OCI-M2 (cell line): ENCODE measurements around the gene PDZD7.

ENCODE experiments used
- DNase-seq: peaks from one replicate; lab custom pipeline; 2025; ENCODE audit not compliant: unreplicated experiment; lab: John Stamatoyannopoulos, UW

Gene PDZD7

DNA sequence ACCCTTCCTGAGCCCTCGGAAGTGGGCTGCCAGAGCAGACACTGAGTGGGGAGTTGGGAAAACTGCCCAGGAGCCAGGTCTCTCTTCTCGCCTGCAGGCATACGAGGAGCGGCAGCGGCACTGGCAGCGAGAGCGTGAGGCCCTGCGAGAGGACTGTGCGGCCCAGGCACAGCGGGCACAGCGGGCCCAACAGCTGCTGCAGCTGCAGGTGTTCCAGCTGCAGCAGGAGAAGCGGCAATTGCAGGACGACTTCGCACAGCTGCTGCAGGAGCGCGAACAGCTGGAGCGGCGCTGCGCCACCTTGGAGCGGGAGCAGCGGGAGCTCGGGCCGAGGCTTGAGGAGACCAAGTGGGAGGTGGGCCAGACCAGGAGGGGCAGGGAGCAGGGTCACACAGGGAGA is 25.6 kb downstream of the PDZD7 start:
- DNase-seq, result no peak

DNA sequence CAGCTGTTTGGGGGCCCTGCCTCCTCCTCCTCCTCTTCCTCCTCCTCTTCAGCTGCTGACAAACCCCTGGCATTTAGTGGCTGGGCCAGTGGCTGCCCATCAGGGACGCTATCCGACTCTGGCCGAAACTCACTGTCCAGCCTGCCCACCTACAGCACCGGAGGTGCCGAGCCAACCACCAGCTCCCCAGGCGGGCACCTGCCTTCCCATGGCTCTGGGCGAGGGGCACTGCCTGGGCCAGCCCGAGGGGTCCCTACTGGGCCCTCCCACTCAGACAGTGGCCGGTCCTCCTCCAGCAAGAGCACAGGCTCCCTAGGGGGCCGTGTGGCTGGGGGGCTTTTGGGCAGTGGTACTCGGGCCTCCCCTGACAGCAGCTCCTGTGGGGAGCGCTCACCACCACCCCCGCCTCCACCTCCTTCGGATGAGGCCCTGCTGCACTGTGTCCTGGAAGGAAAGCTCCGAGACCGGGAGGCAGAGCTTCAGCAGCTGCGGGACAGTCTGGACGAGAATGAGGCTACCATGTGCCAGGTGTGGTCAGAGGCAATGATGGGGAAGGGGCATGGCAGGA is 27.2 kb downstream of the PDZD7 start:
- no peak for DNase-seq

- DNase-seq, result no peak
Measured at GRCh38 chr10:101002456-101002855, 28.5 kb downstream of the PDZD7 start.

GRCh38 chr10:101001659-101002035 is 29.3 kb downstream of the PDZD7 start:
- no peak for DNase-seq

GRCh38 chr10:101000915-101001658 is 29.8 kb downstream of the PDZD7 start:
- no peak for DNase-seq

DNA sequence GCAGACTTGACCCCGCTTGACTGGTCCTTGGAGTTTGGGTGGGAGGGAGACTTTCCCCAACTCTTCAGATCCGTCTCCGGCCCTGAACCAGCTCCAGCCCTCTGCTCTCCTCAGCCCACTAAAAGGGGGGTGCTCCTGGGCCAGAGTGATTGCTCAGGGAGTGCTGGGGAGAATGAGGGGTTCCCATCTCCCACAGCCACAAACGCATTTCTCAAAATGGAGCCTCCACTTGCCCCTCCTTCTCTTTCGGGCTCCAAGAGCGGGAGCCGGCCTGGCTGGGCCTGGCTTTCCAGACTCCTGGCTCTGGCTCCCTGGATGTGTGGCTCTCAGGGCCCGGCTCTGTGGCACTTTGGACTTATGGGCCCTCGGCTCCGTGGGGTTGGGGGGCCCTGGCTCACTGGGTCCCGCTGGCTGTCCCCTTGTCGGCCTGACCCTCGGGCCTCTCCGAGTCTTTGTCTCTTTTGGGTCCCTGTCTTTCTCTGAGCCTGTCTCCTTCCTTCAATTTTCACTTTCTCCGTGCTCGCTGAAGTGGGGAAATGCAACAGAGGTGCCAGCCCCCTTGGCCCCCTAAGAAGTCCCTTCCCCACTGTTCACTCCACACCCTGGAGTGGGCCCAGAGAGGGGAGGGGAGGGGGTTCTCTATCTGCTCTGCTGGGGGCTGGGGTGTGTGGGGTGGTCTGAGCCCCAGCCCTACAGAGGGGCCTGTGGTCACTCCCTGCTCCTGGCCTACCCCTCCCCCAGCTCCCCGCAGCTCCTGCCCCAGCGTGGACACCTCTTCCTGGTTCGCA is 30.6 kb downstream of the PDZD7 start:
- DNase-seq, result no peak

DNA sequence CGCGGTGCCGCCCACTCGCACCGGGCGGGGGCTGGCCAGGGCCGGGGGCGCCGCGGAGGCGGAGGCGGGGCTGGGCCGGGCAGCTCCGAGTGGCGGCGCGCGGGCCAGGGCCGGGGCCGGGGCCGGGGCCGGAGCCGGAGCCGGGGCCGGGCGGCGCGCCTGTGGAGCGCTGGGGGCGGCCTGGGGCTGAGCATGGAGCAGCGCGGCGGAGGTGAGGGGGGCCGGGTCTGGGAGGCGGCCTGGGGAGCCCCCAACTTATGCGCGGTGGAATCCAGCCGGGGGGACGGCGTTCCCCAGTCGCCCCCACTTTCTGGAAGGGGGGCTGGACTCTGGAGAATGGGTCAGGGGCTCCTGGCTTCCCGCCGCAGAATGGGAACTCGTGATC is 31.2 kb downstream of the PDZD7 start, which contains the start of gene LZTS2:
Gene LZTS2, plus strand, starts transcription at position 67 of the 385 bp plus-strand sequence. CDS start 2,731 bp downstream, outside the sequence.
- no peak for DNase-seq

GRCh38 chr10:100998991-100999741 is 31.8 kb downstream of the PDZD7 start:
- no peak for DNase-seq

GRCh38 chr10:100998183-100998990 is 32.5 kb downstream of the PDZD7 start:
- DNase-seq, result peak; percentile 69

GRCh38 chr10:100997360-100998182 is 33.4 kb downstream of the PDZD7 start:
- peak; percentile 69 for DNase-seq

DNA sequence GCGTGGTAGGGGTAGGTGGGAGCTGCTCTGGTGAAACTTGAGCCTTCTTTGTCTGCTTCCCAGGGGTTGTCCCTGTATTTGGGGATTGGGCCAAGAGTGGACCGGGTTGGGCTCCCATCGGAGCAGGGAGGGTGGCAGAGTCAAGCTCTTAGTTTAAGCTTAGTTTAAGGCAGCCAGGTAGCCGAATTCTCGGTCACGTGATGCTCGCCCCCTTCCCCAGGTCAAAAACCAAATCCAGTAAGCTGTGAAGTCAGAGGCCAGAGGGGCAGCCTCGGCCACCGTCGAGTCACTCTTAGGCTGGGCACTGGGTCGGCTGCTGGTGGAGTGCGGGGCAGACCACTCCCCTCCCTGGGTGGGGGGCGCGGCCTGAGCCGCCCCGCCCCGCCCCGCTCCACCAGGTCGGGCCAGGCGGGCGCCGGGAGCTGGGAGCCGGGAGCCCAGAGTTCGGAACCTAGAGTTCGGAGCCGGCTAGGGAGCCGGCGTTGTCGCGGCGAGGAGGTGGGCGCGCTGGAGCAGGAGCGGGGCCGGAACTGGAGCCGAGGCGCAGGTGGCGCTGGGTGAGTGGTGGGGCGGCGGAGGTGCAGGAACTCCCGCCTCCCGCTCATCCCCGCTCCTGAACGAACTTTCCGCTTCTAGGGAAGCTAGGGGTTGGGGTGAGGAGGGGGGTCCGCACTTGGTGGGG is 34.1 kb downstream of the PDZD7 start:
- DNase-seq, result no peak

- no peak for DNase-seq
Measured at GRCh38 chr10:100995181-100995580, 35.7 kb downstream of the PDZD7 start.

DNA sequence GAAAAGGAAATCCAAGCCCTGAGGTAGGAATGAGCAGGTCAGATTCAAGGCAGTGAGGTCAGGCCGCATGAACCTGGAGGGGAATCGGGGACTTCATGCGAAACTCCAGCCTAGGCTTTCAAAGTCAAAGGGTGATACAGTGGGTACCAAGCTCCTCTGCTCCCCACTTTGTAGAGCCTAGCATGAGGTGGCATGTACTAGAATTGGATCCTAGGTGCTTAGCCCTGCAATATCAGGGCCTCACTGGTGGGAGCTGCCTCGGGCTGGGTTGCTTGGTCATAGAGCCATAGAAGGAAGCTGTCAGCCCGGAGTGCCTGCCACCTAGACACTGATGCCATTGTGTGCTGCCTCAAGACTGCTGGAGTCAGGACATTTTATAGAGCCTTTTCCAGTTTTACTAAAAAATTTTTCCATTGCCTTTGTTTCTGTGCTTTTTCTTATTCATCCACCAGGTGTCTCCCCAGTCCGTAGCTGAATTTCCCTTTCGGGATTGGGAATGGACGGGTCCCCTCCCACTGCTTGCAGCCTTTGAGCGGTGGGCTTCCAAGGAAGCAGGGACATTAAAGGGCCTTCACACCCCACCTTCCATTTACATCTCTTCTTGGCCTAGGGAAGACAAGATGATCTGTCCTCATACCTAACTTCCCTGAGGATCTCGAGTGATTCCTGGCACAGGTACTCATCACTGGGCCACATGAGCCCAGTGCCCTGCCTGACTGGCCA is 36.8 kb downstream of the PDZD7 start:
- no peak for DNase-seq

- no peak for DNase-seq
Measured at GRCh38 chr10:100989088-100989487, 41.8 kb downstream of the PDZD7 start.

DNA sequence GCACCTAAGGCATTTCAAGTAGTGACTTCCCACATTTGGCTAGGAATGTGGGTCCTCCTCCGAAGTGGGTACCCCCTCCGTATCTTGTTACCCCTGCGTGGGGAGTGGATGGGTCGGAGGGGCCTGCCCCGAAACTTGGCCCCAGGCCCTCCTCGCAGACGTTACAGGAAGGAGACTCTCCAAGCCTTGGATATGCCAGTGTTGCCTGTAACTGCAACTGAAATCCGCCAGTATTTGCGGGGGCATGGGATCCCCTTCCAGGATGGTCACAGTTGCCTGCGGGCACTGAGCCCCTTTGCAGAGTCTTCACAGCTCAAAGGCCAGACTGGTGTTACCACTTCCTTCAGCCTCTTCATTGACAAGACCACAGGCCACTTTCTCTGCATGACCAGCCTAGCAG is 42.8 kb downstream of the PDZD7 start:
- no peak for DNase-seq

GRCh38 chr10:100987685-100988049 is 43.3 kb downstream of the PDZD7 start:
- no peak for DNase-seq

DNA sequence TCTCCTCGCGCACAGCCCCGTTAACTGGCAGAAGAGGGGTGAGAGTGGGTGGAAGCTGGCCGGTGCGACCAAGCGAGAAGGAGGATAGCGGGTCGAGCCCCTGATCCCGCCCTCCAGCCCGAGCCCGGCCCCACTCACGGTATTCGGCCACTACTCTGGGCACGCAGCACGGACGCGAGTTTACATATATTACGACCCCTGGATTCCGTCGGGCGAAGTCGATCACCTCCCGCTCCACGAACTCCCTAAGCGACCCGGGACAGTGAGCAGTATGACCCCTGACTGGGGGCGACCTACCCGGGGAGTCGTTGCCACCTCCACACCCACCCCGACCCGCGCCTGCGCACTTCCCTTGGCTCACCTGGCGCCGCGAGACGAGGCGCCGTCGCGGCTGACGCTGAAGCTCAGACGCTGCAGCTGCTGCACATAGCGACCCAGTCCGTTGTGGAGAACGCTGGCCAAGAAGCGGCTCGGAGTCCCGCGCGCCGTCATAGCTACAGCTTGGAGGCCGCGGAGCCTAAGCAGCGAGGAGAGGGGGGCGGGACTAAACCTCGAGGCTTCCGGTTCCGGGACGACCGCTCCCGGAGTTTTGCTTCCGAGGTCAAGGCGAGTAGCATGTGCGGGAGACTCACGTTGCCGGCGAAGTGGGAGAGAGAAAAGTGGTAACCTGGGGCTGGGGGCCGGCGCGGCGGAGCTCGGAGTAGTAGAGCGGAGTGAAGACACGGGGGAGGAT is 43.8 kb downstream of the PDZD7 start, which contains the start of the genes MRPL43 and TWNK:
Gene MRPL43, minus strand, starts transcription at position 546 of the 733 bp plus-strand sequence. Its CDS starts 54 bp downstream, at position 492.
Gene TWNK, plus strand, starts transcription at position 592 of the 733 bp plus-strand sequence. CDS start 668 bp downstream, outside the sequence.
- DNase-seq, result peak; percentile 52

DNA sequence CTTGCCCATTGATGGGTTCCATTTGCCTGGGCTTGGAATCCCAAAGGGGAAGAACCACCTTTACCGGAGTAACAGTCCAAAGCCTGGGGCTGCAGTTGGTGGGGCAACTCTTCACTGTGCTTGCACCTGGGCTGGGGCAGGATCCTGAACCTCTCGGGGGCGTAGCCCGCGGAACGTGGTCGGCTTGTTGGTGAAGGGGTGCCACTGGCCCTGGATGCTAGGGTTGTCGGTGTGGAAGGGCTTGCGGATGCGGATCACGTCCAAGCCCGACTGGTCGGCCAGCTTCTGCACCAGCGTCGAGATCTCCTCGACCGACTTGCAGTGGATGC is 44.3 kb downstream of the PDZD7 start:
- no peak for DNase-seq
